Neuronal stem cell (in vitro differentiated cells): Measurements from ENCODE around the gene KLHL18.

ENCODE experiments used
- DNase-seq: peaks from one replicate; pipeline ENCODE4 v3.0.0-alpha.2; 2013; ENCODE audit warnings: low spot score
- H2AFZ ChIP-seq: one replicate; pipeline ENCODE4 v1.6.1; 2013; ENCODE audit warnings: mild to moderate bottlenecking, low read length, inconsistent platforms
- H2AK5ac ChIP-seq: 2 replicates; pipeline ENCODE4 v1.6.1; 2013; ENCODE audit warnings: low read depth, mild to moderate bottlenecking, inconsistent platforms, low read length, moderate library complexity, mixed read lengths
- H2BK120ac ChIP-seq: 2 replicates; pipeline ENCODE4 v1.6.1; 2013; ENCODE audit warnings: low read depth, mild to moderate bottlenecking, inconsistent platforms, low read length, moderate library complexity, mixed read lengths
- H2BK12ac ChIP-seq: one replicate; pipeline ENCODE4 v1.6.1; 2013; ENCODE audit warnings: low read length, inconsistent platforms
- H2BK15ac ChIP-seq: 2 replicates; pipeline ENCODE4 v1.6.1; 2013; ENCODE audit warnings: mild to moderate bottlenecking, low read length, inconsistent platforms, mixed read lengths
- H2BK5ac ChIP-seq: one replicate; pipeline ENCODE4 v1.6.1; 2013; ENCODE audit warnings: inconsistent platforms, mild to moderate bottlenecking, low read length, moderate library complexity
- H3K14ac ChIP-seq: one replicate; pipeline ENCODE4 v1.6.1; 2013; ENCODE audit warnings: low read length, inconsistent platforms
- H3K18ac ChIP-seq: 2 replicates; pipeline ENCODE4 v1.6.1; 2013; ENCODE audit warnings: low read length, inconsistent platforms
- H3K23ac ChIP-seq: 2 replicates; pipeline ENCODE4 v1.6.1; 2013; ENCODE audit warnings: low read depth, mild to moderate bottlenecking, mixed read lengths, low read length, inconsistent platforms; ENCODE audit not compliant: poor library complexity
- H3K27ac ChIP-seq: replicated peaks from 3 replicates; pipeline ENCODE4 v1.5.1; 2013; ENCODE audit warnings: low read length, inconsistent platforms
- H3K27me3 ChIP-seq, 3 experiments: 2 replicates each; pipeline ENCODE4 v1.6.1; 2013; ENCODE audit warnings: low read length in 3 of 3, mild to moderate bottlenecking in 2 of 3, inconsistent platforms in 1 of 3, low read depth in 1 of 3, mixed read lengths in 1 of 3, moderate library complexity in 1 of 3; ENCODE audit not compliant: control insufficient read depth in 3 of 3, insufficient read depth in 3 of 3
- H3K36me3 ChIP-seq, 2 donors: replicated peaks in 1 of 2; 2 replicates each; pipeline ENCODE4 v1.6.1; 2013; ENCODE audit warnings: low read length in 2 of 2; ENCODE audit not compliant: control insufficient read depth in 2 of 2, insufficient read depth in 2 of 2
- H3K4ac ChIP-seq: 2 replicates; pipeline ENCODE4 v1.6.1; 2013; ENCODE audit warnings: inconsistent platforms, mild to moderate bottlenecking, low read length, moderate library complexity
- H3K4me1 ChIP-seq, 2 donors: 1 replicate in 1 of 2; 2 replicates in 1 of 2; pipeline ENCODE4 v1.6.1; 2013; ENCODE audit warnings: low read length in 2 of 2, low read depth in 1 of 2; ENCODE audit not compliant: control insufficient read depth in 2 of 2, insufficient read depth in 1 of 2
- H3K4me2 ChIP-seq: one replicate; pipeline ENCODE4 v1.6.1; 2013; ENCODE audit warnings: mild to moderate bottlenecking, low read length, inconsistent platforms; ENCODE audit not compliant: insufficient read depth, poor library complexity, severe bottlenecking
- H3K4me3 ChIP-seq, 2 donors: 2 replicates each; pipeline ENCODE4 v1.5.1; 2013; ENCODE audit warnings: low read length in 2 of 2, mild to moderate bottlenecking in 2 of 2, inconsistent platforms in 1 of 2, moderate library complexity in 1 of 2
- H3K79me1 ChIP-seq: one replicate; pipeline ENCODE4 v1.6.1; 2013; ENCODE audit warnings: low read depth, mild to moderate bottlenecking, inconsistent platforms, low read length, moderate library complexity
- H3K9ac ChIP-seq: one replicate; pipeline ENCODE4 v1.6.1; 2013; ENCODE audit warnings: mild to moderate bottlenecking, low read depth, low read length, inconsistent platforms; ENCODE audit not compliant: poor library complexity
- H3K9me3 ChIP-seq, 2 donors: replicated peaks in 1 of 2; 2 replicates each; pipeline versions ENCODE3 to v1.6.1; 2013; ENCODE audit warnings: low read length in 2 of 2, mild to moderate bottlenecking in 2 of 2, inconsistent platforms in 1 of 2, low read depth in 1 of 2, mixed read lengths in 1 of 2, moderate library complexity in 1 of 2; ENCODE audit not compliant: control insufficient read depth in 2 of 2, insufficient read depth in 1 of 2
- H4K8ac ChIP-seq: one replicate; pipeline ENCODE4 v1.6.1; 2013; ENCODE audit warnings: low read depth, mild to moderate bottlenecking, inconsistent platforms, low read length, moderate library complexity
- H4K91ac ChIP-seq: one replicate; pipeline ENCODE4 v1.6.1; 2013; ENCODE audit warnings: low read length, low read depth, mild to moderate bottlenecking, inconsistent platforms; ENCODE audit not compliant: poor library complexity
- WGBS, 2 donors: extraction: QIAGEN DNeasy Blood & Tissue Kit; methylation state at CpG; one replicate each; pipeline ENCODE4 v1.1.7; 2013; ENCODE audit warnings: missing lambda C conversion rate in 2 of 2, mixed read lengths in 1 of 2; ENCODE audit not compliant: insufficient read length in 2 of 2, insufficient replicate concordance in 1 of 2; ENCODE audit errors: extremely low coverage in 2 of 2; 5-methylcytosine and 5-hydroxymethylcytosine counted together

Gene KLHL18

GRCh38 chr3:47260605-47261004 lies 22.1 kb upstream of the KLHL18 start:
- H3K79me1 ChIP-seq = no peaks in the 10 kb centered on the region
- no peak overlapping the region for H3K4me2 ChIP-seq
- H3K36me3 ChIP-seq = no peaks in the 10 kb centered on the region
- H3K27me3 ChIP-seq = peaks cover 0 to 6% (median 0%) of the 10 kb centered on the region in 3 experiments
- no peak overlapping the region for H3K4ac ChIP-seq
- no peak overlapping the region for H2AFZ ChIP-seq
- no peak overlapping the region for H2BK120ac ChIP-seq
- H2BK12ac ChIP-seq = no peak overlapping the region
- H2BK15ac ChIP-seq = no peak overlapping the region
- WGBS, 2 donors = no CpG with 5 or more reads among the region's 4 CpGs
- DNase-seq = no peak
- H2BK5ac ChIP-seq = no peak overlapping the region
- no peak overlapping the region for H3K23ac ChIP-seq
- H3K18ac ChIP-seq = no peak overlapping the region
- H3K14ac ChIP-seq = no peak overlapping the region
- no peak overlapping the region for H4K8ac ChIP-seq
- H3K9ac ChIP-seq = no peak overlapping the region
- no peak overlapping the region for H3K4me3 ChIP-seq
- peaks cover 0 to 1% of the 10 kb centered on the region in 2 donors for H3K9me3 ChIP-seq
- no peak overlapping the region for H3K27ac ChIP-seq
- peaks cover 0 to 7% of the 10 kb centered on the region in 2 donors for H3K4me1 ChIP-seq
- peak overlapping the region; percentile 66 for H2AK5ac ChIP-seq
- H4K91ac ChIP-seq = no peak overlapping the region

DNA sequence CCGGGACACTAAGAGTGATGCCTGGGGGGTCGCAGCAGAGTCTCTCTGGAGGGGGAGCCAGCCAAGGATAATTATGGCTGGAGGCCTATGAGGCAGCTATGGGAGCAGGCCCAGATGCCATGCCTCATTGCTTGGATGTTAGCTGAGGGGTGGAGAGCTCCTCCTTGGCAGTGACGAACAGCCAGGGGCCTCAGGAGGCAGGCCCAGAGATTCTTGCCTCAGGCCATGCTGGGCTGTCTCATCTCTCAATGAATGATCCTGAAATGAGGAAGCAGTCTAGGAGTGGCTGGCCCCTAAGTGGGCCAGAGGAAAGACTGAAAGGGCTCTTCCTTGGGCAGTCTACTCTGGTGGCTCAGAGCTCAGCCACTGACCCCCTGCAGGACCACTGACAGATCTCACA lies 21.4 kb upstream of the KLHL18 start:
- Histone ChIP-seq H2AK5ac (peak overlapping the region; percentile 13), H2BK5ac (no peak overlapping the region), H3K14ac (no peak overlapping the region), H2BK12ac (peak overlapping the region; percentile 68), H3K4me3 (no peak overlapping the region), H3K4me1 (peaks cover 0 to 7% of the 10 kb centered on the region in 2 donors), H3K4ac (no peak overlapping the region), H3K27me3 (peaks cover 0 to 6% (median 0%) of the 10 kb centered on the region in 3 experiments), H2AFZ (no peak overlapping the region), H3K9me3 (peaks cover 0 to 1% of the 10 kb centered on the region in 2 donors), H3K9ac (no peak overlapping the region), H3K79me1 (no peaks in the 10 kb centered on the region), H4K91ac (no peak overlapping the region), H3K23ac (no peak overlapping the region), H2BK120ac (no peak overlapping the region), H2BK15ac (no peak overlapping the region), H3K4me2 (no peak overlapping the region), H4K8ac (no peak overlapping the region), H3K36me3 (no peaks in the 10 kb centered on the region), H3K18ac (no peak overlapping the region), H3K27ac (no peak overlapping the region)
- no peak for DNase-seq
- no CpG with 5 or more reads among the region's 3 CpGs for WGBS, 2 donors

GRCh38 chr3:47265008-47265407 lies 17.7 kb upstream of the KLHL18 start:
- Histone ChIP-seq H2BK12ac (no peak overlapping the region), H3K4me1 (peaks cover 0 to 3% of the 10 kb centered on the region in 2 donors), H3K27ac (no peak overlapping the region), H2BK120ac (no peak overlapping the region), H3K27me3 (no peaks in the 10 kb centered on the region), H3K9ac (no peak overlapping the region), H3K4me3 (no peak overlapping the region), H4K8ac (no peak overlapping the region), H3K79me1 (no peaks in the 10 kb centered on the region), H3K4me2 (no peak overlapping the region), H3K14ac (no peak overlapping the region), H3K4ac (no peak overlapping the region), H4K91ac (no peak overlapping the region), H3K9me3 (peaks cover 0 to 1% of the 10 kb centered on the region in 2 donors), H2BK15ac (no peak overlapping the region), H2AK5ac (no peak overlapping the region), H3K23ac (no peak overlapping the region), H3K36me3 (no peaks in the 10 kb centered on the region), H2BK5ac (no peak overlapping the region), H2AFZ (no peak overlapping the region), H3K18ac (no peak overlapping the region)
- DNase-seq = no peak
- no CpG with 5 or more reads among the region's 1 CpG for WGBS, 2 donors

DNA sequence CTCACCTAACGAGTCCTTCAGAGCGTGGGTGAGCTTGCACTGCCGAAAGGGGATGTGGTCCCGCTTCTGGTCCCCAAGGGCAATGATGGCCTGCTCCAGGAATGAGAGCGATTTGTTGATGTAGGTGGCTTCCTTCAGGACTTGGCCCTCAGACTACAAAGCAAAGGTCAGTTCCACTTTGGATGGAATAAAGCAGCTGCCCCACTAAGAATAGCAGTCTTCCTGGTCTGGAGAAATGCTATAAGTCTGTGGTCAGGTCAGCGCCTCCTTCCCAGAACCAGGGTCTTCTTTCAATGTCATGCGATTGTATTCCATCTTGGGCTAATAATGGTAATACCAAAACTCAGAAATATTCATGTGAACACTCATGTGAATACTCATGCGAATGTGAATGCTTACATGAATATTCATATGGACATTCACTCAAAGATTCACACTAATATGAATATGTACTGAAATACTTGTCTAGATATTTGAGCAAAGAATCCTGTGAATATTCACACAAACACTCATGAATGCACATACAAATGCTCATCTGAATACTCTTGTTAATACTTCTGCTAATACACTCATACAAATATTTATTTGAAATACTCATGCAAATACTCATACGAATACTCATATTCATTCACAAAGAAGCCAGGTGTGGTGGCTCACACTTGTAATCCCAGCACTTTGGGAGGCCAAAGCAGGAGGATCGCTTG lies 16.9 kb upstream of the KLHL18 start:
- Histone ChIP-seq H3K27me3 (no peaks in the 10 kb centered on the region), H4K91ac (no peak overlapping the region), H2BK5ac (no peak overlapping the region), H3K4me3 (no peak overlapping the region), H2AFZ (no peak overlapping the region), H3K23ac (no peak overlapping the region), H3K27ac (no peak overlapping the region), H3K79me1 (no peaks in the 10 kb centered on the region), H3K9me3 (no peaks in the 10 kb centered on the region), H2AK5ac (no peak overlapping the region), H3K18ac (no peak overlapping the region), H3K14ac (no peak overlapping the region), H2BK120ac (no peak overlapping the region), H3K4ac (no peak overlapping the region), H2BK12ac (no peak overlapping the region), H3K4me2 (no peak overlapping the region), H3K9ac (no peak overlapping the region), H3K36me3 (no peaks in the 10 kb centered on the region), H2BK15ac (no peak overlapping the region), H4K8ac (no peak overlapping the region), H3K4me1 (no peaks in the 10 kb centered on the region)
- no peak for DNase-seq
- no CpG with 5 or more reads among the region's 10 CpGs for WGBS, 2 donors
